Measurements from ENCODE around the gene MRM2. TPM values are rescaled to one million over a fixed set of nuclear protein-coding genes. Genes with fewer than 3 reads are reported as not detected.

The MRM2 gene
- total RNA-seq, 1 donor from 2014 or later: 22.6 TPM

- H3K79me2 ChIP-seq (ENCODE audit: insufficient read depth, low read length): peaks cover 65% of the 10 kb centered on the region
- no peaks in the 10 kb centered on the region for H3K27me3 Mint-ChIP-seq (ENCODE audit: low read depth, unreplicated experiment)
- no peak overlapping the region for H3K4me3 Mint-ChIP-seq (ENCODE audit: unreplicated experiment)
- no peak overlapping the region for H3K27ac Mint-ChIP-seq (ENCODE audit: unreplicated experiment)
- no peaks in the 10 kb centered on the region for H3K27me3 ChIP-seq (ENCODE audit: insufficient read depth, low read length)
- H3K4me3 ChIP-seq (ENCODE audit: insufficient read depth, low read depth, low read length): no peak overlapping the region
- peaks cover 57% of the 10 kb centered on the region for H4K20me1 ChIP-seq (ENCODE audit: insufficient read depth, low read length)
- peaks cover 15% of the 10 kb centered on the region for H3K36me3 ChIP-seq (ENCODE audit: insufficient read depth, low read length)
- no peaks in the 10 kb centered on the region for H3K9me3 ChIP-seq (ENCODE audit: insufficient read depth, low read depth, low read length)
- peaks cover 29% of the 10 kb centered on the region for H3K4me1 ChIP-seq (ENCODE audit: insufficient read depth, low read length)
- peaks cover 38% of the 10 kb centered on the region for H3K36me3 Mint-ChIP-seq (ENCODE audit: low read depth, unreplicated experiment)
- FAIRE-seq (no peak), DNase-seq (ENCODE audit: low read depth) (no peak)
- H3K27ac ChIP-seq (ENCODE audit: low read depth, low read length): no peak overlapping the region
- no peak for TF ChIP-seq EZH2 (IDR thresholded peaks at IDR 0.05; ENCODE audit: insufficient read depth, low read length)
- TF ChIP-seq, protein P1, sequence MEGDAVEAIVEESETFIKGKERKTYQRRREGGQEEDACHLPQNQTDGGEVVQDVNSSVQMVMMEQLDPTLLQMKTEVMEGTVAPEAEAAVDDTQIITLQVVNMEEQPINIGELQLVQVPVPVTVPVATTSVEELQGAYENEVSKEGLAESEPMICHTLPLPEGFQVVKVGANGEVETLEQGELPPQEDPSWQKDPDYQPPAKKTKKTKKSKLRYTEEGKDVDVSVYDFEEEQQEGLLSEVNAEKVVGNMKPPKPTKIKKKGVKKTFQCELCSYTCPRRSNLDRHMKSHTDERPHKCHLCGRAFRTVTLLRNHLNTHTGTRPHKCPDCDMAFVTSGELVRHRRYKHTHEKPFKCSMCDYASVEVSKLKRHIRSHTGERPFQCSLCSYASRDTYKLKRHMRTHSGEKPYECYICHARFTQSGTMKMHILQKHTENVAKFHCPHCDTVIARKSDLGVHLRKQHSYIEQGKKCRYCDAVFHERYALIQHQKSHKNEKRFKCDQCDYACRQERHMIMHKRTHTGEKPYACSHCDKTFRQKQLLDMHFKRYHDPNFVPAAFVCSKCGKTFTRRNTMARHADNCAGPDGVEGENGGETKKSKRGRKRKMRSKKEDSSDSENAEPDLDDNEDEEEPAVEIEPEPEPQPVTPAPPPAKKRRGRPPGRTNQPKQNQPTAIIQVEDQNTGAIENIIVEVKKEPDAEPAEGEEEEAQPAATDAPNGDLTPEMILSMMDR (IDR thresholded peaks at IDR 0.05; ENCODE audit: insufficient read depth, low read depth, low read length): no peak
- no peaks in the 10 kb centered on the region for H3K9me3 Mint-ChIP-seq (ENCODE audit: unreplicated experiment)
- H2AFZ ChIP-seq (ENCODE audit: low read depth, low read length): no peak overlapping the region
- peaks cover 10% of the 10 kb centered on the region for H3K4me1 Mint-ChIP-seq (ENCODE audit: low read depth, unreplicated experiment)
- H3K9ac ChIP-seq (ENCODE audit: low read length): no peak overlapping the region
- no peak overlapping the region for H3K4me2 ChIP-seq (ENCODE audit: low read length)
Measured at GRCh38 chr7:2230226-2230625, 11.8 kb downstream of the MRM2 start.

GRCh38 chr7:2229467-2229866 lies 12.5 kb downstream of the MRM2 start:
- Histone ChIP-seq H3K79me2 (ENCODE audit: insufficient read depth, low read length) (peaks cover 72% of the 10 kb centered on the region), H3K4me3 (ENCODE audit: insufficient read depth, low read depth, low read length) (no peak overlapping the region), H3K27me3 (ENCODE audit: insufficient read depth, low read length) (no peaks in the 10 kb centered on the region), H3K4me1 (ENCODE audit: insufficient read depth, low read length) (peaks cover 21% of the 10 kb centered on the region), H4K20me1 (ENCODE audit: insufficient read depth, low read length) (peaks cover 59% of the 10 kb centered on the region), H3K4me2 (ENCODE audit: low read length) (no peak overlapping the region), H2AFZ (ENCODE audit: low read depth, low read length) (no peak overlapping the region), H3K9me3 (ENCODE audit: insufficient read depth, low read depth, low read length) (no peaks in the 10 kb centered on the region), H3K9ac (ENCODE audit: low read length) (no peak overlapping the region), H3K27ac (ENCODE audit: low read depth, low read length) (no peak overlapping the region), H3K36me3 (ENCODE audit: insufficient read depth, low read length) (peaks cover 15% of the 10 kb centered on the region)
- Mint-ChIP-seq H3K27me3 (ENCODE audit: low read depth, unreplicated experiment) (no peaks in the 10 kb centered on the region), H3K27ac (ENCODE audit: unreplicated experiment) (no peak overlapping the region), H3K9me3 (ENCODE audit: unreplicated experiment) (no peaks in the 10 kb centered on the region), H3K4me3 (ENCODE audit: unreplicated experiment) (no peak overlapping the region), H3K36me3 (ENCODE audit: low read depth, unreplicated experiment) (peaks cover 32% of the 10 kb centered on the region), H3K4me1 (ENCODE audit: low read depth, unreplicated experiment) (peaks cover 4% of the 10 kb centered on the region)
- TF ChIP-seq EZH2 (IDR thresholded peaks at IDR 0.05; ENCODE audit: insufficient read depth, low read length): no peak
- TF ChIP-seq, protein P1 (IDR thresholded peaks at IDR 0.05; ENCODE audit: insufficient read depth, low read depth, low read length): no peak
- DNase-seq (ENCODE audit: low read depth): no peak
- FAIRE-seq: no peak

GRCh38 chr7:2228921-2229320 lies 13.1 kb downstream of the MRM2 start:
- Histone ChIP-seq H3K4me2 (ENCODE audit: low read length) (no peak overlapping the region), H3K9me3 (ENCODE audit: insufficient read depth, low read depth, low read length) (no peaks in the 10 kb centered on the region), H3K27ac (ENCODE audit: low read depth, low read length) (no peak overlapping the region), H3K27me3 (ENCODE audit: insufficient read depth, low read length) (no peaks in the 10 kb centered on the region), H3K4me1 (ENCODE audit: insufficient read depth, low read length) (peaks cover 16% of the 10 kb centered on the region), H3K4me3 (ENCODE audit: insufficient read depth, low read depth, low read length) (no peak overlapping the region), H3K9ac (ENCODE audit: low read length) (no peak overlapping the region), H2AFZ (ENCODE audit: low read depth, low read length) (no peak overlapping the region), H3K36me3 (ENCODE audit: insufficient read depth, low read length) (peaks cover 13% of the 10 kb centered on the region), H4K20me1 (ENCODE audit: insufficient read depth, low read length) (peaks cover 61% of the 10 kb centered on the region), H3K79me2 (ENCODE audit: insufficient read depth, low read length) (peaks cover 72% of the 10 kb centered on the region)
- Mint-ChIP-seq H3K4me1 (ENCODE audit: low read depth, unreplicated experiment) (peaks cover 4% of the 10 kb centered on the region), H3K27ac (ENCODE audit: unreplicated experiment) (no peak overlapping the region), H3K27me3 (ENCODE audit: low read depth, unreplicated experiment) (no peaks in the 10 kb centered on the region), H3K4me3 (ENCODE audit: unreplicated experiment) (no peak overlapping the region), H3K9me3 (ENCODE audit: unreplicated experiment) (no peaks in the 10 kb centered on the region), H3K36me3 (ENCODE audit: low read depth, unreplicated experiment) (peaks cover 35% of the 10 kb centered on the region)
- FAIRE-seq (no peak), DNase-seq (ENCODE audit: low read depth) (no peak)
- TF ChIP-seq, protein P1 (IDR thresholded peaks at IDR 0.05; ENCODE audit: insufficient read depth, low read depth, low read length): no peak
- no peak for TF ChIP-seq EZH2 (IDR thresholded peaks at IDR 0.05; ENCODE audit: insufficient read depth, low read length)
